GM21390 (cell line): Measurements from ENCODE around the gene TMEM258.
A peak's percentile ranks its signal among the peaks of the same experiment; 100 is the strongest.

ENCODE experiments used
- ATAC-seq: cut with Tn5 transposase; IDR thresholded peaks from one replicate; pipeline ENCODE4 v1.9.1; 2021; ENCODE audit not compliant: unreplicated experiment

Gene TMEM258

DNA sequence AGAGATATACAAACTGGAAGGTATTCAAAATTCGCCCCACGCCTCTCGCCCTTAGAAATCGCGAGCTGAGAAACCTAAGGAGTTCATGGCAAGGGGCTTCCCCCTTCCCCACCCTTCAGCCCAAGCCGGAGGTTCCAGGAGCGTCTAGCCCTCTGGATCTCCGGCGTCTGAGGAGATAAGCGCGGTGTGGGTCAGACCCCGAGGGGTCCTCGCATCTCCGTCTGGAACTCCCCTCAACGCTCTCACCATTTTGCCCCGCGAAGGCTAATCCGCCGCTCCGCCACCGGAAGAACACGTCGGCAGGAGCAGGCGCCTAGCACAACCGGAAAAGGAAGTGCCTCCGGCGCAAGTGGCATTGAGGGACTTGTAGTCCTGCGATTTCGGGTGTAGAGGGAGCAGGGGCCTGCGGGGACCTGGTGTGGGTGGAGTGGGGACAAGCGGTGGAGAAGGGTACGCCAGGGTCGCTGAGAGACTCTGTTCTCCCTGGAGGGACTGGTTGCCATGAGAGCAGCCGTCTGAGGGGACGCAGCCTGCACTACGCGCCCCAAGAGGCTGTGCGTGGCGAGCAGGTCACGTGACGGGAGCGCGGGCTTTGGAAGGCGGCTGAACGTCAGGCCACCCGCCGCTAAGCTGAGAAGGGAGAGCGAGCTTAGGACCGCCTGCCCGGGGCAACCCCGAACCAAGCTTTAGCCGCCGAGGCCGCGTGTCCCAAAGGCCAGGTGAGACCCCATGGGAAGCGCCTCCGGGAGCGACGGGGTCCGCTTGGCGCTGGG, at the start of gene TMEM258, which contains the start of gene FEN1:
Gene TMEM258, minus strand, starts transcription at position 290 of the 773 bp plus-strand sequence. Its CDS starts 41 bp downstream, at position 249.
Gene FEN1, plus strand, starts transcription at position 602 of the 773 bp plus-strand sequence. CDS start 2,451 bp downstream, outside the sequence.
- ATAC-seq, result peak; percentile 87

DNA sequence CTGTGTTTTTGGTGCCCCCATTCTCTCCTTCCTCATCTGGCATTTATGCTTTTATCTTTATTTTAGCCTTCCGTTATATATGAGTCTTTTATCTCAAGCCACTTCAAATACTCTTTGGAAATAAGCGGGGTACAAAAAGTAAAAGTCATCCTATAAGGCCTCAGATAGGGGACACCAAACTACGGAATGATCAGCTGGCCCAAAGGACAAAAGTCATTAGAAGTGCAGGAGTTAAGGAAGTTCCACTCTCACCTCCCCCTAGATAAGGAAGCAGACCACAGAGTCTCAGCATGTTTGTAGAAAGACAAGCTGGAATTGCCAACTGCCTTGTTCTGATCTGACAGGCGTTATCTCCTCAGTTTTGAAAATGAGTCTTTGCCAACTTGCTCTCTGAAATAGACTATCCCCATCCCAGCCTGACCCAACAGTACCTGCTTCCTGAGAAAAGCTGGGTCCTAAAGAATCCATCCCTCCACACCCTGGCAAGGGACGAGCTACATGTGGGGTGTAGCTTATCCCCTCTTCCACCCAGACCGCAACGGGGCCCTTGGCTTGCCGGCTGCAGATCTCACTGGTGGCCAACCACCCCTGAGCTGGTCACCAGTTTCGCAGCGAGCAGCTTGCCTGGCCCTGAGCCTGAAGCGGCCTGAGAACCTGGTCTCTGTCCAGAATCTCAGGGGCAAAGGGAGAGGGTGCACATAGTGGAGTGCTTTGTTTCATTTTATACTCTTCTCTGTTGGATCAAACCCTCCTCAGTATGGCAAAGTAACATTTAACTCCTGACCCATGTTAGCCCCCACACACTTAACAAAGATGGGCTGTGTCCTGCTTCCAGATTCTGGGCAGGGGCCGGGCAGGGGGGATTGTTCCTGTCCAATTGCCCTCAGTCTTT, 49.5 kb upstream of the TMEM258 start:
- ATAC-seq, result no peak

DNA sequence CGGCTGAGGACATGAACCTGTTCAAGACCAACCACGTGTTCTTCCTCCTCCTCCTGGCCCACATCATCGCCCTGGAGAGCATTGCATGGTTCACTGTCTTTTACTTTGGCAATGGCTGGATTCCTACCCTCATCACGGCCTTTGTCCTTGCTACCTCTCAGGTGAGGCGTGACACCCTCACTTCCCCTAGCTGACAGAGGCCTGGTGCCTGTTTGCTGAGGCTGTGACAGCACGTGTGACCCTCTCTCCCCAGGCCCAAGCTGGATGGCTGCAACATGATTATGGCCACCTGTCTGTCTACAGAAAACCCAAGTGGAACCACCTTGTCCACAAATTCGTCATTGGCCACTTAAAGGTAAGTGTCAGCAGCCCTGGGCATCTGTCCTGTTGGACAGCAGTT, 48.0 kb upstream of the TMEM258 start:
- no peak for ATAC-seq

DNA sequence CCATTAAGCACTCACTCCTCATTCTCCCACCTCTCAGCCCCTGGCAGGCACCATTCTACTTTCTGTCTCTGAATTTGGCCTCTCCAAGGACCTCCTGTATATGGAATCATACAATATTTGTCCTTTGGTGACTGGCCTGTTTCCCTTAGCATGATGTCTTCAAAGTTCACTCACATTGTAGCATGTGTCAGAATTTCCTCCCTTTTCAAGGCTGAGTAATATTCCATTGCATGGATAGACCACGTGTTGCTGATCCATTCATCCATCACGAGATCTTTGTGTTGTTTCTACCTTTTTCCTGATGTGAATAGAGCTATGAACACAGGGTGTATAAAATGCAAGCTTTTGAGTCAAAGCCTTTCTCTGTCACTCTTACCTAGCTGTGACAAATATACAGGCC, 47.3 kb upstream of the TMEM258 start:
- ATAC-seq, result no peak

DNA sequence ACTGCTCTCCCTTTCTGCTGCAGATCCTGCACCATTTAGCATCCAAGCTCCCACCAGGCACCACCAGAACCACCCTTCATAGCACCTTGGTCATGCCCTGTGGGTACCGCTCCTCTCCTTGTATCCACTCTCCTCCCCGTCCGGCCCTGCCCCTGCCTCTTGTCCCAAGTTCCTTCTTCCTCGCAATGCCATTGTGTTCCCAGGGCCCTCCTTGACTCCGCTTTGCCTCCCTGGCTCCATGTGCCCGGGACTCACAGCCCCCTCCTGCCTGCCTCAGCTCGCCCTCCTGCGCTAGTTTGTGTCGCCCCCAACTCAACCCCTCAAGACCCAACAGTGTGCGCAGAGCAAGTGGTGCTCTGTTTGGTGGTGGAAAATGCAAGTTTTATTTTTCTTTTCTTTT, 46.5 kb upstream of the TMEM258 start:
- no peak for ATAC-seq

DNA sequence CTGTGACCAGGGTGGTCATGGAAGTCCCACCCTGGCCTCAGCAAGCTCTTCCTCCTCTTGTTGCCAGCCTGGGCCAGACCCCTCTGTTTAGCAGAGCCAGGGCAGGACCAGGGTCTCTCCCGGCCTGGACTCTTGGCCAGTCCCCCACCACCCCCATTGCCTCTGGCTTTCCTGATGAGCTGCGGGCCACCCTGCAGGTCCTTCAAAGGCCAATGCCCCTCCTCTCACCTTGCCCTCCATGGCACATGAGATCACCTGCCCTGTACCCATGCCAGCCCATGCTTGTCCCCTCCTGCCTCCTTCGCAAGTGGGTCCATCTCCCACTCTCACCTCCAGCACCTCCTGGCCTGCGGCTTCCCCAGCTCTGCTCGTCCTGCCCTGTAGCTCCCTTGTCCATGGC, 46.1 kb upstream of the TMEM258 start:
- ATAC-seq, result no peak

DNA sequence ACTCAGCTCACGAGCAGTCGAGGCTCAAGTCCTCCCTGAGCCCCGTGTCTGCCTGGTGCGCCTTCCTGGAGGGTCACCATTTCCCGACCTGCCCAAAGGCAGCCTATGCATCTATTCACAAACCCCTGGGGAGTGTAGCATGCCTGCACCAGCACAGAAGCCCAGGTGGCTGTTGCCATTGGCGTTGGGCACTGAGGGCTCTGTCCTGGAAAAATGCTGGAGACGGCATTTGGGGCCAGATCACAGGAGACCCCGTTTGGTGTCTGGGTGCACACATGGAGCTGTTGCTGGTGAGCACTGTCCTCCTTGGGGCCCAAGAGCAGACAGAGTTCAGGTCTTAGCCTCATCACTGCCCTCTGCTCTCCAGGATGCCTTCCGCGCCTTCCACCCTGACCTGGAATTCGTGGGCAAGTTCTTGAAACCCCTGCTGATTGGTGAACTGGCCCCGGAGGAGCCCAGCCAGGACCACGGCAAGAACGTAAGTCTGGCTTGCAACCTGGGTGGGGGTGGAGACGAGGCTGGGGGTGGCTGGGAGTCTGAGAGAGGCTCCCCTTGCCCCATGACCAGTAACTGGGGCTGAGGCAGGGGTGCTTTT, 45.1 kb upstream of the TMEM258 start:
- ATAC-seq, result no peak

DNA sequence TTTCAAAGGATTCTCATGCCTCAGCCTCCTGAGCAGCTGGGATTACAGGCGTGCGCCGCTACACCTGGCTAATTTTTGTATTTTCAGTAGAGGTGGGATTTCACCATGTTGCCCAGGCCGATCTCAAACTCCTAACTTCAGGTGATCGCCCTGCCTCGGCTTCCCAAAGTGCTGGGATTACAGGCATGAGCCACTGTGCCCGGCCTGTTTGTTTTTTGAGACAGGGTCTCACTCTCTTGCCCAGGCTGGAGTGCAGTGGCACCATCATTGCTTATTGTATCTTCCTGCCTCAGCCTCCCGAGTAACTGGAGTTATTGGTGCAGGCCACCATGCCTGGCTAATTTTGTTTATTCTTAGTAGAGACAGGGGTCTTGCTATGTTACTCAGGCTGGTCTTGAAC, 43.8 kb upstream of the TMEM258 start:
- ATAC-seq, result no peak

DNA sequence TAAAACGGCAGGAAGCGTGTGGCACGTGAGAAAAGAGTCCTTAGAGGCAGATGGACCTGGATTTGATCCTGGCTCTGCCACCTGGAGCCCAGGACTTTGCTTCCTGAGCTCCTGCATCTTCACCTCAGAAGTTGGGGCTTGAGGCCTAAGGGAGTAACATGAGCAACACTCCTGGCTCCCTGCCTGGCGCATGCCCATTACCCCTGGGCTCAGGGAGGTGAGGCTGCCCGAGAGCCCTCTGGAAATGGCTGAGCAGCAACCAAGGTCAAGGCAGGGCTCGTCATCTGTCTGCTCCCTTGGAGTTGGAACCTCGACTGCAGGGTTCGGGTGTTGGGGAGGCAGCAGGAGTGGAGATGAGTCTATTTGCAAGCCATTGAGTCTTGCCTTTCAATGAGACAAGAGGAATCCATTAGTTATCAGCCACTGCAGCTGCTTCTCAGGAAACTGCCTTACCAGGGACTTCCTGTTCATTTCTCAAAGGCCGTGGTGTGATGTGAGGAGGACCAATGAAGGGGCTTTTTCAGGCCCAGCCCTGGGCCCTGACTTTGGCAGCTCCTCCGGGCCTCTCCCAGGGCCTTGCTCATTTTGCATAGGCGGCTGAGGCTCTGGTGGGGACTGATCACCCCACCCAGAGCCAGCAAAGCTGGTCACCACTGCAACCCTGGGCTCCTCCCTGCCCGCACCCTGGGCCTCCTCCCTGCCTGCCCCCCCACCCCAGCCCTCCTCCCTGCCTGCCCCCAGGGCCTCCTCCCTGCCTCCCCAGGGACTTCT, 42.1 kb upstream of the TMEM258 start:
- ATAC-seq, result peak; percentile 95

DNA sequence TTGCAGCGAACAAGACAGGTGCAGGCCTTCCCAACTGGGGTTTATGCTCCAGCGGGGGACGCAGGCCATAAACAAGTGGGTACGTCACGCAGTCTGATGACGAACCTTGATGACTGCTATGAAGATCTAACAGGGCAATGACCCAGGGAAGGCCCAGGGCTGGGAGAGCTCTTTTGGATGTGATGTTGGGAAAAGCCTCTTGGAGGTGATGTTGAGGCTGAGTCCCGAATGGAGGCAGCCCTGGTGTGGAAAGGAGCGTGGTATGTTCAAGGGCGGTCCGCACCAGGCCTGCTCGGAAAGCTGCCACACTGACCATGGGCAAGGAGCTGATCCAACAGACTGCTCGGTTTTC, 41.5 kb upstream of the TMEM258 start:
- ATAC-seq, result no peak

DNA sequence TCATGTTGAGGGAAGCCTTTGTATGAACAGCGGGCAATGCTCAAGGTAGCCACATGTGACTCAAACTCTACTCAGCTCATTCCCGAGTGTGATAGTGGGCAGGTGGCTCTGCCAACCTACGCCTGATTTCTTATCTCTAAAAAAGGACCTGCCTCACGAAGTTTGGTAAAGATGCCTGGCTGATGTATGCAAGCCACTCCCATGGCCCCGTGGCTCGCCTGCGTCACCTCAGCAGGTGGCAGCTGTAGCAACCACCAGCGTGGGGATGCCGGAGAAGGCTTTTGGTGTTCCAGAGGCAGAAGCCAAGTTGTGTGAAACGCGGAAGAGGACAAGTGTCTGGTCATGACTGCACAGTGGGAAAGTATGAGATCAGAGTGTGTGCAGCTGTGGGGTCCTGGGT, 41.1 kb upstream of the TMEM258 start:
- no peak for ATAC-seq

DNA sequence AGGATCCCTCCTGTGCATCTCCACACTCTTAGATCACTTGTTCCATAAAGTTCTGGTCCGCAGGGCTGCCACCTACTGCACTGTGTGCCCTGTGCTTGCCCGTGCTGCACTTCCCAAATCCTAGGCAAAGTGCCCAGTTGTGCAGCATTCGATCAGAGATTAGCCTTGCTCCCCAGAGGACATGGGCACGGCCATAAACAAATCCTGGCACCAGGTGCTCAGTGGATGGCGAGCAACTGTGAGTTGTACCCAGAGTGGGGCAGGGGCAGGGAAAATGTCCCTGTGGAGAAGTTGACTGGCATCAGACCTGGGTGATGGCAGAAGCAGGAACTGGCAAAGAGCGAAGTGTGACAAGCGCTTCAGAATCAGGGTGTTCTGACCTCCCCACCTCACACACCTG, 40.4 kb upstream of the TMEM258 start:
- ATAC-seq, result no peak

DNA sequence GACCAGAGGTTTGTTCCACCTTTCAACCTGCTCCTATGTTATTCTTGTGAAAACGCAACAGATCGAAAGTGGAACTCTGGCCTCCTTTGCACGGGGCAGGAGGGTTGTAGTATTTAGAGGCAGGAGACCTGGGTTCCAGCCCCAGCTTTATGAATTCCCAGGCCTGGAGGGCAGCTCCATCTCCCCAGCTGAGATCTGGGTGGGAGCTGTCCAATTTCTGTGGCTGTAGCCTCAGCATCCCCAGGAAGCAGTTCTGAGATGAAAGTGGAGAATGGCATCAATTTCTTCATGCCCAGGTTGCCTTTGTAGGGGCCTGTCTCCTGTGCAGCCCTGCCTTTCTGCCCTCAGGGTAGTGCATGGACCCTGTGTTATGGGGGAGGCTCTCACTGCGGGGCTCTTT, 39.8 kb upstream of the TMEM258 start:
- ATAC-seq, result no peak

DNA sequence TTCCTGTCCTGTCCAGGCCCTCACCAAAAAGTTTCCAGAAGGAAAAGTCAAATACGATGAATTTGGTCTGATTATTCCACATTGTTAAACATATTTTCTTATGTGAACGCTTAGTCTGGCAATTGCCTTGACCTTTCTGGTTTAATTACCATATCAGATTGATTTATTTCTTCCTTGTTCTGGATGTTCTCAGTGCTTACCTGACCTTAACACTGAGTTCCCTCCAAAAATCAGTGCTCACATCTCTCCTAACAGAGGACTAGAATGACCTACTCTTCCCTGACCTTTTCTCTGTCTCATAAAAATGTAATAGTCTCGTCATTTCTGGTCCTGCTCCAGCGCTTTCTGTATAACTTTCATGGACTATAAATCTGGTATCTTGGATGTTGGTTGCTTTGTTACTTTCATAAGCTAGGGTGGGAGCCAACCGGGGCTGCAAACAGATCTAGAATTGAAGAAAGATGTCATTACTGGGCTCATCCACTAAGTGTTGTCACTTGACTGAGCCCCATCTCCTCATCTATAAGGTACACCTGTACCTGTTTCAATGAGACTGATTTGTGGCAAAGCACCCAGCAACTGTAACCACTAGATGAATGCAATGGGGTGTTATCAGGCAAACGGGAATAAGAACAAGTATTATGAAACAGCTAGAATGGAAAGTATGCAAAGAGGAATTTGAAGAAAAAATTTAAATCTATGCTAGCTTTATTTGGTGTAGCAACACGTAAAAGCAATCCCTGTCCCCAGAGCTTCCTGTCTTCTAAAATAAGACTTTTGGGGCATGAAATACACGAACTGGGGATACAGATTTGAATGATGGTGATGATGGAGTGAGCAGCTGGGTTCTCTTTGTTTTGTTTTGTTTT, 38.1 kb upstream of the TMEM258 start:
- ATAC-seq, result no peak

DNA sequence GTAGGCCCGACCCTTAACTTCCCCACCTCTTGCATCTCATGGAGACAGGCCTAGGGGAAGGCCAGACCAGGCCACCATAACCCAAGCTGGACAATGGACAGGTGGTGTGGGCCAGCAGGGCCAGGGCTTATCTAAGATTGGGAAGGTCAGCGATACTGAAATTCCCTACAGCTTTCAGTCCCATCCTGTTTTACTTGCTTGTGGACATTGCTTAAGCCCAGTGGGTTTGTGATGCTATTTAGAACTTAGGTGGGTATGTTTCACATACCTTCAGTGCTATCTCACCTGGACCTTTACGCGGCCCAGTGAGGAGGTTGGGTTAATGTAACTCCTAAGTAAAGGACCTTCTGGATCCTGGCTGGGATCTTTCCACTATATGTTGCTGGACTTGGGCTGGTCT, 37.4 kb upstream of the TMEM258 start:
- no peak for ATAC-seq

DNA sequence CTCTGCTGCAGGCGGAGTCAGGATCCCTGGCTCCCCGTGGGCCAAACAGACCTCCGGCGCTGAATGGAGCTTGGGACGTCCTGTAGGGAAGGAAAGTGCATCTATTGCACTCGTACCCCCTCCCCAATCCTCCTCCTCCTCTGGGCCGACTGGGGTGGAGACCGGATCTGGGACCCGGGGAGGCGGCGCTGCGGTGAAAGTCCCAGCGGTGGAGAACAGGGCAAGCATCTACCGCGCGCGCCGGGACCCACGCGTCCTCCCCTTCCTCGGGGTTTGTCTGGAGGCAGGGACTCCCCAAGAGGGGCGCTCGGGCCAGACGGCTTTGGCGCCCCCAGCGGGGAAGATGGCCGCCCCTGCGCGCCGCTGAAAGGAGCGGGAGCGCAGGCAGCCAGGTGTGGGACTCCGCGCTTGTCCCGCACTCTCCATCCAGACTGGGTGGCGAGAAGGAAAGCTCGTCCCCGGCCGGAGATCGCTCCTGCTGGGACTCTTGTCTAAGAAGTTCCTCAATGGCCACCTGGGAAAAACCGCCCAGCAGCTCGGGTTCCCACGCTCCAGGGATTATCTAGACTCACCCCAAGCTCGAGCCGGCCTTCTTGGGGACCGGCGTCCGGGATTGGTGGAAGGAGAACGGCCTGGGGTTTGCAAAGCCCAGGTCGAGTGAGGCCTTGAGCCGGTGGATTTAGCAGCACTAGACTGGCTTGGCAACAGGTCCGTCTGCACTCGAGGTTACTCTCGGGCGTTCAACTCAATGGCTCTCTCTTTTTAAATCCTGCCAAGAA, 36.4 kb upstream of the TMEM258 start:
- no peak for ATAC-seq

DNA sequence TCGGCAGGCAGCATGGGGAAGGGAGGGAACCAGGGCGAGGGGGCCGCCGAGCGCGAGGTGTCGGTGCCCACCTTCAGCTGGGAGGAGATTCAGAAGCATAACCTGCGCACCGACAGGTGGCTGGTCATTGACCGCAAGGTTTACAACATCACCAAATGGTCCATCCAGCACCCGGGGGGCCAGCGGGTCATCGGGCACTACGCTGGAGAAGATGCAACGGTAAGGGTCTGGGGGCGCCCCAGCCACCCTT, 35.9 kb upstream of the TMEM258 start:
- ATAC-seq, result no peak

DNA sequence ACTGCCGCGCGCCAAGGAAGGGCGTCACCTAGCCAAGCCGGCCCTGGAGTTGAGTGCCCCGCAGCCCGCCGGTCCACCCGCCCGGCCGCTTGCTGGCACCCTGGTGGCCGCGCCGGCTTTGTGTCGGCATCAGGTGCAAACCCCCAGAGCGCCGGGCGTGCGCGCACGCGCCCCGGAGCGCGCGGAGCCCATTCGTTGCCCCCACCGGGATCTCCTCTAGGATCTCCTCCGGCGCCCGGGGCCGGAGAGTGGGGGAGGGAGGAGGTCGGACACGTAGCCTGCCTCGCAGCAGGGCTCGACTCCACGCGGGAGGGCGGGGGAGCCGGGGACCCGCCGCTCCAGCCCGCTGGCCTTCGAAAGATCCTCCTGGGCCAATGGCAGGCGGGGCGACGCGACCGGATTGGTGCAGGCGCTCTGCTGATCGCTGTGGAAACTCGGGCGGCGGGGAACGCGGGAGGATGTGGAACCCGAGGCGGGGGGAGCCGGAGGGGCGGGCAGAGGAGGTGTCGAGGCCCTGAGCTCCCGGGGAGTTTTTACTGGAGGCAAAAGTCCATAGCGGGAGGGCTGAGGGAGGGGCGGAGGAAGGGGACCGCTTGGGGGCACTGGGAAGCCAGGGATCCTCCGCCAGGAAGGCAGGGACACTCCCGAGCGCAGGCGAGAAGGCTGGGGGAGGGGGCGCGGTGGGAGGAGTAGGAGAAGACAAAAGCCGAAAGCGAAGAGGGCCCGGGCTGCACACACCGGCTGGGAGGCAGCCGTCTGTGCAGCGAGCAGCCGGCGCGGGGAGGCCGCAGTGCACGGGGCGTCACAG, 35.4 kb upstream of the TMEM258 start, which contains the start of gene FADS2:
Gene FADS2, plus strand, starts transcription at position 730 of the 808 bp plus-strand sequence. CDS start 91 bp downstream, outside the sequence.
- ATAC-seq, result peak; percentile 75
